ENCODE data around the gene NKPD1. TPM values are rescaled to one million over a fixed set of nuclear protein-coding genes. Genes with fewer than 3 reads are reported as not detected.

NKPD1 gene
- total RNA-seq, 2 donors from 2014 or later: 0.08 to 0.15 TPM

DNA sequence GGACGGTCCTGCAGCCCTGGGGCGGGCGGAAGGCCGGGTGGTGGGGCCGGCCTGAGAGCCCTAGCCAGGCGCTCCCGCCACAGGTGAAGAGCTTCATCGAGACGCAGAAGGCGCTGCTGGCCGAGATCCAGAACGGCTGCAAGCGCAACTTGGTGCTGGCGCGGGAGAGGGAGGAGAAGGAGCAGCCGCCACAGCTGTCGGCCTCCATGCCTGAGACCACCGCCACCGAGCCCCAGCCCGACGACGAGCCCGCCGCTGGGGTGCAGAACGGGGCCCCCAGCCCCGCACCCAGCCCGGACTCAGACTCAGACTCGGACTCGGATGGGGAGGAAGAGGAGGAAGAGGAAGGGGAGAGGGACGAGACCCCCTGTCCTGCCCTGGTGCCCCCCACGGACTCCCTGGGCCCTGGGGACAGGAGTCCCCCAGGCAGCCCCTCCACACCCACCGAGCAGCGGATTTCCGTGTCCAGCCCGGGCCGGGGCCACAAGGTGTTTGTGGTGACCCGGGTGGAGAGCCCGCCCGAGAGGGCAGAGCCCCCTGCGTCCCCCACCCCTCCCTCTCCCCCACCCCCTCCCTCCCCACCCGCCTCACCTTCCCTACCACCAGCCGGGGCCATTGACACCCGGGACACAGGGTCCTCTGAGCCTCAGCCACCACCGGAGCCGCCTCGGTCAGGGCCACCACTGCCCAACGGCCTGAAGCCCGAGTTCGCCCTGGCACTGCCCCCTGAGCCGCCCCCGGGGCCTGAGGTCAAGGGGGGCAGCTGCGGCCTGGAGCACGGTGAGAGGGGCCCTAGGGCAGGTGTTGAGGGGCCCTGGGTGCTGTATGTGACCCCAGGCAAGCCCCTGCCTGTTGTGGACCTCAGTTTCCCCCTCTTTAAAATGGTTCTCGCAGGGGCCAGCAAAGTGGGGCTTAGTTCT, 15.3 kb downstream of the NKPD1 start:
- no peak for DNase-seq
- intact Hi-C loops (cut with DNase I, micrococcal nuclease): no loop called here
- ATAC-seq: no peak

DNA sequence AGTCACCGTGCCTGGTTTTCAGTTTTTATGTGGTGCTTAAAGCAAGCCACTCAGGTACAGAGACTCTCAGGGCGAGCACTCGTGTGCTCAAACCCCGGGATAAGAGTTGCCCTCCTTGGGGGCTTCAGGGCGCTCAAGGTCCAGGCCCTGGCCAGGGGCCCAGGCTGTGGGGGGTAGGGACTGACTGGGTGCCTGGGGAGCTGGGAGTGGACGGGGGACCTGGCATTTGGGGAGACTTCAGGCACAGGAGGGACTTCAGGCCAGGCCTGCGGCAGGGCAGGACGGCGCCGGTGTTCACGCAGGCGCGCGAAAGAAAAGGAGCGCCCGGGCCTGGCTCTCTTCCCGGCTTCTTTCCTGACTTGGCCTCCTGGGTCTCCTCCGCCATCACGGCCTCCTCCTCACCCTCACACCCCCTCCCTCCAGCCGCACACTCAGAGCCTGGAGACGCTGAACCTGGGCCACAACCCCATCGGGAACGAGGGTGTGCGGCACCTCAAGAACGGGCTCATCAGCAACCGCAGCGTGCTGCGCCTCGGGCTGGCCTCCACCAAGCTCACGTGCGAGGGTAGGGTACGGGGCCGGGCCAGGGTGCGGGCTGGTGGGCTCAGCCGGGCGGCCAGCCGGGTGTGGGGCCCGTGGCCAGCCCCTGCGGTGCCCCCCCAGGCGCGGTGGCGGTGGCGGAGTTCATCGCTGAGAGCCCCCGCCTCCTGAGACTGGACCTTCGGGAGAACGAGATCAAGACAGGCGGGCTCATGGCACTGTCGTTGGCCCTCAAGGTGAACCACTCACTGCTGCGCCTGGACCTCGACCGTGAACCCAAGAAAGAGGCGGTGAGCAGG, 16.1 kb downstream of the NKPD1 start:
- DNase-seq (no peak), ATAC-seq (no peak)
- intact Hi-C loops (cut with DNase I, micrococcal nuclease): no loop called here

DNA sequence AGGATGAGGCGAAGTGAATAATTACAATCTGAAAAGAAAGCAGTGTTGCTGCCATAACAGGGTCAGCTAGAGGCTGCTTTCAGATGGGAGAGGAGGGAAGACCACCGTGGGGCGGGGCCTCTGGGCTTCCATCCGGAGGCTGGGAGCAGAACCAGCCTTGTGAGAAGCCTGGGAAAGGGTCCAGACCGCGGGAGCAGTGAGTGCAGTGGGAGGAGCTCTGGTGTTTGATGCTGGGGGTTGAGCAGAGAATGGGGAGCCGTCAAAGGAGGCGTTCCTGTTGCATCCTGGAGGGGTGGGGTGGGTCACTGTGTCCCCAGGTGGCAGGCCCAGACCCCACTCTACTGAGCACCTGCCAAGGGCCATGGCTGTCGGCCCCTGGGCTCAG, 18.1 kb downstream of the NKPD1 start:
- no peak for ATAC-seq
- no peak for DNase-seq

DNA sequence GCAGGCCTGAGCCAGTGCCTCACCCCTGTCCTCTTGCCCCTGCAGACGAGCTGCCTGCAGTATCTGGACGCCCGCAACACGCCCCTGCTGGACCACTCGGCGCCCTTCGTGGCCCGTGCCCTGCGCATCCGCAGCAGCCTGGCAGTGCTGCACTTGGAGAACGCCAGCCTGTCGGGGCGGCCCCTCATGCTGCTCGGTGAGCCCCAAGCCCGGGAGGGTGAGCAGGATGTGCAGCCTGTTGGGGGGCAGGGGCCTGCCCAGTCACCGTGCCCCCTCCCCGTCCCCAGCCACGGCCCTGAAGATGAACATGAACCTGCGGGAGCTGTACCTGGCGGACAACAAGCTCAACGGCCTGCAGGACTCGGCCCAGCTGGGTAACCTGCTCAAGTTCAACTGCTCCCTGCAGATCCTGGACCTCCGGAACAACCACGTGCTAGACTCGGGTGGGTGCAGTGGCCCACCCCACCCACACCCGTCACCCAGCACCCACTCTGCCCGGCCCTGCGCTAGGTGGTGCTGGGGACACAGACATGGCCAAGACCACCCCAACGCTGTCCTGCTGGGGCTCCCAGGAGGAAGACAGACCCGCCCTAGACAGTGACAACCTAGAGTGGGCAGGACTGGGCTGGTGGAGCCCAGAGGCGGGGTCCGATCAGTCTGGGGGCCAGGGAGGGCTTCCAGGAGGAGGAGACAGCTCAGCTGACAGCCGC, 18.6 kb downstream of the NKPD1 start:
- no peak for DNase-seq
- ATAC-seq: no peak

More for the DNA sequence above, 18.1 kb downstream of the NKPD1 start:
- intact Hi-C loops (cut with DNase I, micrococcal nuclease): no loop called here

DNA sequence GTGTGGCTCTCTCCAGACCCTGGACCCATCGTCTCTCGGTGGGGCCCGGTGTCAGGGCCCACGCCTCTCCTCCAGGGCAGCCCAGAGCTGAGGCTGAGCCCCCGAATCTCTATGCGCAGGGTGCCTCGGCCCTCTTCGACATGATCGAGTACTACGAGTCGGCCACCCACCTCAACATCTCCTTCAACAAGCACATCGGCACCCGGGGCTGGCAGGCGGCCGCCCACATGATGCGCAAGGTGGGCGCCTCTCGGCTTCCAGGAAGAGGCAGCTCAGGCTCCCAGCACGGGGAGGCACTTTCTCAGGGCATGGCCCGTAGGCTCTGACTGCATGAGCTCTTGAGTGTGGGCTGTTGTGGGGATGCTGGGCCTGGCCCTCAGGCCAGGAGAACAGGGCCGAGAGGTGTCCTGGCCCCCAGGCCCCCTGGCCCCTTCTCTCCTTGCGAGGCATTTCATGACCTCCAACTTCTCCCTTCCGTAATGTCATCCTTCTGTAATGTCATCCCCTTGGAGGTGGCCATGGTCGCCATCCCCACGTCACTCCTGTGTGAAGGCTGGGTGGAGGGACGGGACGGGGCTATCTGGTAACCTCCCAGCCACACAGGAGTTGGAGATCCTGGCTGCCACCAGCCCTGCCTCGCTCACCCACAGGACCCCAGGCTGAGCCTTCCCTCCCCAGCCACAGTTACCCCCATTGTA, 19.4 kb downstream of the NKPD1 start:
- intact Hi-C loops (cut with DNase I, micrococcal nuclease): no loop called here
- DNase-seq (no peak), ATAC-seq (no peak)

More for the DNA sequence above, 18.6 kb downstream of the NKPD1 start:
- intact Hi-C loops (cut with DNase I, micrococcal nuclease): no loop called here

DNA sequence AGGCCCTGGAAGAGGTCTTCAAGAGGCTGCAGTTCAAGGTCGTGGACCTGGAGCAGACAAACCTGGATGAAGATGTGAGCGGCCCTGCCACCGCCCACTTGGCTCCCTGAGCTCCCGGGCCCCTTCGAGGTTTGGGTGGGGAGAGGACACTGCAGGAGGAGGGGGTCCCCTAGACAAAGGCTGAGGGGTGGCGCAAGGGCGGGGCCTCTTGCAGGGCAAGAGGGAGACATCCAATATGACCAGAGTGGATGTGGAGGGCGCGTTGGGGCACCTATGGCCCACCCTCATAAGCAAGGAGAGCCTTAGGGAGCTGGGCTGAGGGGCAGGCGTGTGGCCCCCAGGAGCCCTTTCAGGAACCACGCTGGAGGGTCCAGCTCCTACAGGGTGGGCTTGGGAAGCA, 20.2 kb downstream of the NKPD1 start:
- no peak for DNase-seq
- no peak for ATAC-seq
- intact Hi-C loops (cut with DNase I, micrococcal nuclease): no loop called here

DNA sequence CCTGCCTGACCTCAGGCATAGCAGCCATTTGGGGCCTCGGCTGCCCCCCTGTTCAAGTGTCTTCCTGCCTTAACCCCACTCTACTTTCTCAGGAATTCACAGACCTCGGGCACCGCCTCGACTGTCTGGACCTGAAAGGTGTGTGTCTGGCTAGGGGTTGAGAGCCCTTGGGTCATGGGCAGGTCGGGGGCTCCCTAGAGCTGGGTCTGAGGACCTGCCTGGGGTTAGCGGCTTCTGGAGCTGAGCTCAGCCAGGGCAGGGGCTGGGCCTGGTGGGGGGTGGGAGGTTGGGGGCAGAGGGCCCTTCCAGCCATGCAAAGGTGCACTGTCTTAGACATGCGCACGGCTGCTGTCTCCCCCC, 20.7 kb downstream of the NKPD1 start:
- DNase-seq (no peak), ATAC-seq (no peak)
- intact Hi-C loops (cut with DNase I, micrococcal nuclease): no loop called here

DNA sequence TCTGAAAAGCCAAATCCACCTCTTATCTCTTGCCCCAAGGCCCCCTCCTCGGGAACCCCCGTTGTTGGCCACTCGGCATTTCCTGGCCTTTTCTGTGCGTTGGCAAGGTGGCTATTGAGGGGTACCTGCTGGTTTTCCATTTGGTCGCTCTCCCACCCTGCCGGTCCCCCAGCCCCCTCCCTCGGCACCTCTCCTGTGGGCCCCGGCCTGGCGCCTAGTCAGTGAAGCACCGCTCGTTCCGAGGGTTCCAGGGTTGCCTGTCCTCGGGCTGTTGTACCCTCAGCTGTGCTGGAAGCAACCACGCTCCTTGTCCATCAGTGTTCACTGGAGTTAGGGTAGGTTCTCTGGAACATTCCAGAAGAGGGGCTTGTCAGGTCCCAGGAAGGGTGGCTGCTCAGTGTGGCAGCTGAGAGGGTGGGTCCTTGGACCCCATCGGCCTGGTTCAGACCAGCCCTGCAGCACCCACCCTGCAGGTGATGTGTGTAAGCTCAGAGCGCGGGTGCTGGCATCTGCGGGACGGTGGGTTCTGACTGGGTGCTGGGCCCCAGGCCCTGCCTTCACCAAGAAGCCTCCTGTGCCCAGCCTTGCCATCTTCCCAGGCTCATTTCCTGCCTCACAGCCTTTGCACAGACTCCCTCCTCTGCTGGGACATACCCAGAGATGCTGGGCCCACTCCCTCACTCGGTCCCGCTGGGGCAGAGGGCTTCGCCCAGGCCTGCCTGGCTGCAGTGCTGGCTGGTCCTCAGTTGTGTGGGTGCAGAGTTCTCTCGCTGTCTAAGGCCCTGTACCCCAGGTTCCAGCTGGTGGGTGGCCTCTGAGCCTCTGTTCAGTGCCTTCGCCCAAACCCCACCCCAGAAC, 21.3 kb downstream of the NKPD1 start:
- ATAC-seq (no peak), DNase-seq (no peak)
- intact Hi-C loops (cut with DNase I, micrococcal nuclease): no loop called here

DNA sequence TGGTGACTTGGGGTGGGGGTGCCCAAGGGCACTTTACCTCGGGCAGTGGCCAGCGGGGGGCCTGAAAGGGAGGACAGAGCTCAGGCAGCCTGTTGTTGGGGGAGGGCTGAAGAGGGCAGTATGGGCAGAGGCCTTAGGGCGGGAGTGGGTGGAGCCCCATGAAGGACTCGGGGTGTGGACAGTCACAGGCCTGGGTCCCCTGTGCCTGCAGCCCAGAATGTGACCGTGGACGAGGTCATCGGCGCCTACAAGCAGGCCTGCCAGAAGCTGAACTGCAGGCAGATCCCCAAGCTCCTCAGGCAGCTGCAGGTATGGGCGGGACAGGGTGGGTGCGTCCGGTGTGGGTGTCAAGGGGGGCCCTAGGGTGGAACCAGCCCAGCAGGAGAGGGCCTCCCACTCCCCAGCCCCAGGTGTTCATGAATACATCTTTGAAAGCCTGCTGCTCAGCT, 22.5 kb downstream of the NKPD1 start:
- no peak for DNase-seq
- intact Hi-C loops (cut with DNase I, micrococcal nuclease): no loop called here
- ATAC-seq: peak; percentile 53

DNA sequence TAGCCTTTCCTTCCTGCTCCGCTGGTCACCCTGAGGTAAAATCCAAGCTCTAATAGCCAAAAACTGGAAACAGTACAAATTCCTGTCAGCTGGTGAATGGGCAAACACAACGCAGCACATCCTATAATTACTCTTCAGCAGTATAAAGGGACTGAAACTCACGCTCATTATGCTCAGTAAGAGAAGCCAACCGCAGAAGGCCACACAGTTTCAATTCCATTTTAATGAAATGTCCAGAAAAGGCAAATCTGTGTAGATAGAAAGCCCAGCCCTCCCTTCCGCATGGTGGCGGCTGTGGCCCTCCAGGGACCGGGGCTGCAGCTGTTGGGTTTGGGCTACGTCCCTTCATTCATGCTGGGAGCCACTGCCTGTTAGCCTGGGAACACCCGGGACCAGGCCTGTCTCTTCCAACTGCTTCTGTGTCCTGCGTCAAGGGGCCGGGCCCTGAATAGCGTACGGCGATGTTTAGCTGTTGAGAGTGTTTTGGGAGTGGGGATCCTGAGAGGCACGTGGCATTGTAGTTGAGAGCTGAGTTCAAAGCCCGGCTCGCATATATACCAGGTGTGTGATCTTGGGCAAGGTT, 23.5 kb downstream of the NKPD1 start:
- intact Hi-C loops (cut with DNase I, micrococcal nuclease): no loop called here
- peak; percentile 14 for ATAC-seq
- no peak for DNase-seq

DNA sequence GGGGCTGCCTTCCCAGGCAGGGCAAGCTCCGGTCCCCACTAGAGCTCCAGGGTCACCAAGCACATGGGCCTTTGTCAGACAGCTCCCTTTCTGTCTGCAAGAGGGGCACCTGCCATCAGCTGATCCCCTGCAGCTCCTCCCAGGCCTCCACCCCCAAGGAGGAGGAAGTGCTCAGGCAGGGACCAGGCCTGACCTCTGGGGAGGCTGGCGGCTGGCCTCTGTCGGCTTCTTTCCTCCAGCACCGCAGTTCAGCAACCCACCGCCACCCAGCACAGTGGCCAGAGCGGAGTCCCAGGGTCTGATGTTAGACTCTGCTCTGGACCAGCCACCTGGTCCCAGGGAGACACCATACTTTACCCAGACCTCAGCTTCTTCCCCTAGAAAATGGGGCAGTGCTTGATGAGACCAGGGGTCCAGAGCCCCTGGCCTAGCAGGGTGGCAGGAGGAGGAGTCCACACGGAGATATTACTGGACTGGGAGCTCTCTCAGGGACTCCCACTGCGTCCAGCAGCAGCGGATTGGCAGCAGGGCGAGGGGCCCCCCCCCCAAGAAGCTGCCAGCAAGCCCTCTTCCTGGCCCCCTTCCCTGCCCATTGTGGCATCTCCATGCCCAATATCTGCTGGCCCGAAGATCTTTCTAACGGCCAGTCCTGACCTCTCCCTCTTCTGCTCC, 24.1 kb downstream of the NKPD1 start:
- intact Hi-C loops (cut with DNase I, micrococcal nuclease): no loop called here
- DNase-seq (no peak), ATAC-seq (no peak)

DNA sequence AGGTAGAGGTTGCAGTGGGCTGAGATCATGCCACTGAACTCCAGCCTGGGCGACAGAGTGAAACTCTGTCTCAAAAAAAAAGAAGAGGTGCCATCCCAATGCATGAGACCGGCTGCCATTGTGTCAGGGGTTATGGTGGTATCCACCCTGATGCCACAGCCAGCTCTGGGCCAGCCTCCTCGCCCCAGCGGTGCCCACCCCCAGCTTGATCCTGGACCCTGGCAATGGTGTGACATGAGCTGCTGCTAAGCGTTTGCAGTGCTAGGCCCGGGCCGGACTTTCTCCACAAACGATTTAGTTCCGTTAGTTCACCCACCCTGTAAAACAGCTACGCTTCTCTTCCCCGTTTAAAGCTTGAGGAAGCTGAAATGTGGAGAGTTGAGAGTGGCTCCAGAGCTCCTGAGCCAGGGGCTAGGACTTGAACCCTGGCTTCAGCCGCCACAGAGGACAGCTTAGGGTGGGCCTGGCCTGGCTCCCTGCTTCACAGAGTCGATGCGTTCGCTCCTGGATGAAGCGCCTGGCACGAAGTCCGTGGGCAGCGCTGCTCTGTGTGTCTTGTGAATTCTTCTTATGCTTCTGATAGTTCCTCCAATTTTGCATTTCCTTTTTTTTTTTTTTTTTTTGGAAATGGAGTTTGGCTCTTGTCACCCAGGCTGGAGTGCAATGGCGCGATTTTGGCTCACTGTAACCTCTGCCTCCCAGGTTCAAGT, 25.5 kb downstream of the NKPD1 start:
- DNase-seq: no peak
- no peak for ATAC-seq
- intact Hi-C loops (cut with DNase I, micrococcal nuclease): no loop called here

DNA sequence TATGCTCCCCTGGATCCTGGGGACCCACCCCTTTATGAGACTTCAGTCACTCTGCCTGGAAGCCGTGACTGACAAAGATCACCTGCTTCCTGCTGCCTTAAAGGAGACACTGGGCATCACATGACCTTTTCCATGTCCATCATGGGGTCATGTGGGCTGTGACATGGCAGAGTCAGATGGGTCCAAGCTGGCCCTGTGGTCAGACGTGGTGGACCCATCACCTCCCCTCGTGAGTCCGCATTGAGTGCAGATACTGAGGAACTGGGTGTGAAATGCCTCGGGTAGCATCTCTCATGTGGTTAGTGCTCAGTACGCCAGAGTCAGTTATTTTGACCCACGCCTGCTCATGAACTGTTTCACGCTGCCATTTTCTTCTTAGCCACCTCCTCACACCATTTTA, 27.1 kb downstream of the NKPD1 start:
- ATAC-seq: no peak
- intact Hi-C loops (cut with DNase I, micrococcal nuclease): no loop called here
- no peak for DNase-seq

DNA sequence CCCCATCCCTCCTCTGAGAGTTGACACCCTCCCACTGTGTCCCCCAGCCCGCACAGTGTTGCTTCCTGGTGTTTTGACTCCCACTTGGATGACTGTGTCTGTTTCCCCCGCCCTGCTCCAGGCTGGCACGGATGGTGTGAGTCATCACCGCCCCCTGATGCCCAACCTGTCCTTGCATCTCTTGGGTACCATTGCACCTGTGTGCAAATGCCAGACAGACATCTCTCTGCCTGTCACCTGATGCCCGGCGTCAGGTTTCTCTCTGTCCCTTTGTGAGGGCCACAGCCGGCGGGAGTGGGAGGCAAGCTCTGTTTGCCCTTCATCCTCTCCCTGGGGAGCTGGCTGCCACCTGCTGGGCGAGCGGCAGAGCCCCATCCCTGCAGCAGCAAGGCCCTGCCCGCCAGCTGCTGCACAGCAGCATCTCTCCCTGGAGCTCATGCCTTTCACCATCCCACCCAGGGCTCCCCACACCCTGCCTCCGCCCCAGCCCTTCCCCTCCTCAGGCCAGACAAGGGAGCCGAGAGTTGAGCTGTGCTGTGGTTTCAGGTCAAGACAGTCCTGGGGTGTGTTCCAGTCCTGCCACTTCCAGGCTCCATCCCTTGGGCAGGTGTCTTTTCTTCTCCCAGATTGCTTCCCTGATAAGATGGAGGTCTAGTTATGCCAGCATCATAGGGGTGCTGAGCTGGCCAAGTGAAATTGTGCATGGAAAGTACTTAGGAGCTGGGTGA, 29.7 kb downstream of the NKPD1 start:
- DNase-seq (peak in 1 of 2 donors; percentile 45), ATAC-seq (peak; percentile 75)
- intact Hi-C loops (cut with DNase I, micrococcal nuclease): no loop called here

DNA sequence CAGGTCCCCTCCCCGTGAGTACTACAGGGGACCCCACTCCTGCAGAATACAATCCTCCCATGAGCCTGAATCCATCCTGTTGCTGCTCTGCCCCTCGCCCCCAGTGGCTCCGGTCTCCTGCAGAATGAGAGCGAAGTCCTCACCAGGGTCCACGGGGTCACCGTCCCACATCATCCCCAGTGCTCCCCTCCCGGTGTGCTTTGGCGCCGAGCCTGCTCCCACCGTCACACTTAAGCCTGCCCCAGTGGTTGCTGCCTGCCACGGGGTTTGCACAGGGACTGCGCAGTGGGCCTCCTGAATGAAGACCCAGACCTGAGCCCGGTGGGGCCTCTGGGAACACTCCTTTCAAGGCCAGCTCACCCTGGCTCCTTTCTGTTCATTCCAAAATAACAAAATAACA, 30.5 kb downstream of the NKPD1 start:
- DNase-seq (no peak), ATAC-seq (no peak)
- intact Hi-C loops (cut with DNase I, micrococcal nuclease): no loop called here

DNA sequence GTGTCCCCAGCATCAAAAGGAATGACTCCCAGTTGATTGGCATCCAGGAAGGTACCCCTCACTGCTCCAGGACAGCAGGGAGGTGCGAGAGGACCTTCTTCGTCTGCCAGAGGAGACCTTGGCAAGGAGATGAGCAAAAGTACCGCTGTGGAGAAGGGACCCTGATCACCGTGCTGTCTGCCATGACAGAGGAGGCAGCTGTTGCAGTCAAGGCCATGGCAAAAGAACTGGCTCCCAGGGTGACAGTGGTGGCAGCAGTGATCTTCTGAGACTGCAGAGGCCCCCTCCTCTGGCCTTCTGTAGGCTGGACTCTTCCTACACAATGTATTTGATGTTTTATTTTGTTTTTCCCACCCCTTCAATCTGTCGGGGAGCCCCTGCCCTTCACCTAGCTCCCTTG, 32.0 kb downstream of the NKPD1 start:
- ATAC-seq: no peak
- no peak for DNase-seq
- intact Hi-C loops (cut with DNase I, micrococcal nuclease): no loop called here
